GM23338 (cell line): ENCODE results near the gene USP30. TPM values are rescaled to one million over a fixed set of nuclear protein-coding genes. Genes with fewer than 3 reads are reported as not detected.
"Not testable (repeated sequence)": the region's sequence is repeated elsewhere in the genome, so short reads cannot be mapped to it uniquely, and the experiment has no call there.

Experiments used
- ATAC-seq: fragments of 200-7000 bp; cut with Tn5 transposase; 3 replicates; pipeline ENCODE4 v1.9.1; 2020
- DNase-seq: peaks from one replicate; pipeline ENCODE4 v3.0.0-alpha.2; 2015; ENCODE audit warnings: low spot score
- H2AFZ ChIP-seq: fragments of 200-600 bp; sonication (generic); 2 replicates; pipeline ENCODE4 v1.8.0; 2016; ENCODE audit warnings: antibody characterized with exemption, mild to moderate bottlenecking, moderate library complexity
- H3F3A ChIP-seq: fragments of 200-600 bp; sonication (generic); replicated peaks from 2 replicates; pipeline ENCODE4 v1.8.0; 2017; ENCODE audit warnings: antibody characterized with exemption, mixed run types, low read depth
- H3K27ac ChIP-seq: fragments of 200-600 bp; sonication (generic); 2 replicates; pipeline ENCODE4 v1.6.1; 2016; ENCODE audit warnings: low read depth
- H3K27me3 ChIP-seq: fragments of 200-600 bp; sonication (generic); 2 replicates; pipeline ENCODE4 v1.8.0; 2016; ENCODE audit warnings: mild to moderate bottlenecking, mixed run types, moderate library complexity; ENCODE audit not compliant: insufficient read depth
- H3K36me3 ChIP-seq: fragments of 200-600 bp; sonication (generic); 2 replicates; pipeline ENCODE4 v1.8.0; 2016; ENCODE audit warnings: mild to moderate bottlenecking; ENCODE audit not compliant: insufficient read depth
- H3K4me1 ChIP-seq: fragments of 200-600 bp; sonication (generic); 2 replicates; pipeline ENCODE4 v1.8.0; 2016; ENCODE audit warnings: mild to moderate bottlenecking, moderate library complexity; ENCODE audit not compliant: insufficient read depth
- H3K4me2 ChIP-seq: fragments of 200-600 bp; sonication (generic); 2 replicates; pipeline ENCODE4 v1.7.1; 2017; ENCODE audit warnings: mixed run types
- H3K4me3 ChIP-seq: fragments of 200-600 bp; sonication (generic); 2 replicates; pipeline ENCODE4 v1.6.1; 2016; ENCODE audit warnings: mixed run types
- H3K79me2 ChIP-seq: fragments of 200-600 bp; sonication (generic); replicated peaks from 2 replicates; pipeline ENCODE4 v1.8.0; 2017; ENCODE audit warnings: mild to moderate bottlenecking; ENCODE audit not compliant: insufficient read depth
- H3K9me2 ChIP-seq: fragments of 200-600 bp; sonication (generic); 2 replicates; pipeline ENCODE4 v1.8.0; 2017; ENCODE audit not compliant: insufficient read depth
- H4K20me1 ChIP-seq: fragments of 200-600 bp; sonication (generic); replicated peaks from 2 replicates; pipeline ENCODE4 v1.8.0; 2017; ENCODE audit warnings: mild to moderate bottlenecking; ENCODE audit not compliant: insufficient read depth
- H3K27ac Mint-ChIP-seq: 2 replicates; pipeline ENCODE4 v1.8.0; 2020; ENCODE audit warnings: inconsistent platforms, mild to moderate bottlenecking, moderate library complexity, mixed read lengths
- H3K27me3 Mint-ChIP-seq: 3 replicates; pipeline ENCODE4 v1.8.0; 2022; ENCODE audit warnings: low read depth, mild to moderate bottlenecking, moderate library complexity, mixed read lengths, inconsistent platforms; ENCODE audit not compliant: insufficient read depth, poor library complexity
- H3K36me3 Mint-ChIP-seq: 3 replicates; pipeline ENCODE4 v1.8.0; 2021; ENCODE audit warnings: low read depth, mild to moderate bottlenecking, inconsistent platforms, moderate library complexity, mixed read lengths
- H3K4me1 Mint-ChIP-seq: 3 replicates; pipeline ENCODE4 v1.8.0; 2020; ENCODE audit warnings: mild to moderate bottlenecking, inconsistent platforms, mixed read lengths
- H3K4me3 Mint-ChIP-seq: 3 replicates; pipeline ENCODE4 v1.8.0; 2021; ENCODE audit warnings: moderate library complexity, mild to moderate bottlenecking, inconsistent platforms, mixed read lengths
- H3K9me3 Mint-ChIP-seq: 3 replicates; pipeline ENCODE4 v1.8.0; 2020; ENCODE audit warnings: moderate library complexity, mild to moderate bottlenecking, inconsistent platforms, mixed read lengths
- CTCF ChIP-seq, 2 experiments: fragments of 200-600 bp in 1 of 2; sonication (generic) in 1 of 2; conservative IDR thresholded peaks; 2 replicates each; pipeline versions ENCODE4 v1.5.1 to v1.6.1; 2016 to 2017; ENCODE audit warnings: antibody characterized with exemption in 2 of 2, low read depth in 2 of 2, mild to moderate bottlenecking in 2 of 2, moderate library complexity in 1 of 2
- EZH2phosphoT487 ChIP-seq: fragments of 200-600 bp; sonication (generic); IDR thresholded peaks from one replicate; pipeline ENCODE4 v1.8.1; 2018; ENCODE audit warnings: antibody characterized with exemption; ENCODE audit not compliant: unreplicated experiment
- JUNB ChIP-seq: IDR thresholded peaks from one replicate; pipeline ENCODE4 v1.6.1; 2016; ENCODE audit warnings: antibody characterized with exemption; ENCODE audit not compliant: unreplicated experiment
- NANOG ChIP-seq: IDR thresholded peaks from 2 replicates; pipeline ENCODE4 v1.6.1; 2016; ENCODE audit warnings: antibody characterized with exemption, borderline replicate concordance
- REST ChIP-seq: IDR thresholded peaks from one replicate; pipeline ENCODE4 v1.6.1; 2018; ENCODE audit warnings: antibody characterized with exemption; ENCODE audit not compliant: unreplicated experiment
- STAT1 ChIP-seq: IDR thresholded peaks from one replicate; pipeline ENCODE4 v1.6.1; 2016; ENCODE audit warnings: antibody characterized with exemption; ENCODE audit not compliant: unreplicated experiment
- polyA plus RNA-seq: library from polyadenylated mRNA; unstranded; fragments of >200 nt; fragmentation: Nextera tagmentation; extraction: Ambion mirVana; gene quantifications from 2 replicates; pipeline ENCODE4 v1.2.1, GENCODE V29; 2016
- total RNA-seq: library from RNA; depleted of rRNA; stranded (reverse); fragments of >200 nt; shearing (Covaris generic); gene quantifications from 2 replicates; pipeline ENCODE4 v1.2.3, GENCODE V29; 2014

The USP30 gene
- total and polyA plus RNA-seq, 2 experiments from 2014 or later = 2.9 to 6.1 TPM

GRCh38 chr12:109044241-109044640 lies 8.1 kb upstream of the USP30 start:
- Mint-ChIP-seq H3K27ac (no peak overlapping the region), H3K4me1 (no peaks in the 10 kb centered on the region), H3K4me3 (no peak overlapping the region), H3K9me3 (peaks cover 3% of the 10 kb centered on the region; the same call in 1 of the 3 replicates), H3K36me3 (no peaks in the 10 kb centered on the region), H3K27me3 (no peaks in the 10 kb centered on the region)
- no peaks in the 10 kb centered on the region for H3K79me2 ChIP-seq
- H3K4me1 ChIP-seq = no peaks in the 10 kb centered on the region
- H3K9me2 ChIP-seq = no peaks in the 10 kb centered on the region
- TF ChIP-seq JUNB = no peak
- TF ChIP-seq EZH2phosphoT487 = no peak
- TF ChIP-seq CTCF (conservative IDR thresholded peaks at IDR 0.05; ENCODE audit: low read depth in 2 of 2) = no peak
- no peaks in the 10 kb centered on the region for H3K27me3 ChIP-seq
- no peaks in the 10 kb centered on the region for H4K20me1 ChIP-seq
- no peaks in the 10 kb centered on the region for H3F3A ChIP-seq
- no peak for DNase-seq
- no peak overlapping the region for H3K4me2 ChIP-seq
- ATAC-seq = no peak
- H3K4me3 ChIP-seq = no peak overlapping the region
- H3K27ac ChIP-seq = no peak overlapping the region
- no peak overlapping the region for H2AFZ ChIP-seq
- H3K36me3 ChIP-seq = no peaks in the 10 kb centered on the region

- H3K79me2 ChIP-seq = no peaks in the 10 kb centered on the region
- H3K36me3 ChIP-seq = no peaks in the 10 kb centered on the region
- DNase-seq (no peak), ATAC-seq (no peak)
- TF ChIP-seq REST (no peak), JUNB (no peak), EZH2phosphoT487 (no peak), STAT1 (no peak), NANOG (no peak)
- no peaks in the 10 kb centered on the region for H4K20me1 ChIP-seq
- no peak overlapping the region for H3K4me3 ChIP-seq
- no peaks in the 10 kb centered on the region for H3K27me3 ChIP-seq
- no peaks in the 10 kb centered on the region for H3F3A ChIP-seq
- no peak overlapping the region for H3K27ac ChIP-seq
- H3K4me1 ChIP-seq = no peaks in the 10 kb centered on the region
- peak overlapping the region; percentile 83; the same call in 1 of the 2 replicates for H2AFZ ChIP-seq
- Mint-ChIP-seq H3K36me3 (no peaks in the 10 kb centered on the region), H3K27me3 (no peaks in the 10 kb centered on the region), H3K4me3 (no peak overlapping the region), H3K27ac (no peak overlapping the region), H3K9me3 (no peaks in the 10 kb centered on the region; the same call in 2 of the 3 replicates), H3K4me1 (peaks cover 3% of the 10 kb centered on the region; the same call in 2 of the 3 replicates)
- H3K9me2 ChIP-seq = no peaks in the 10 kb centered on the region
- no peak overlapping the region for H3K4me2 ChIP-seq
Observed at GRCh38 chr12:109047081-109047805, 5.1 kb upstream of the USP30 start.

- H3K36me3 Mint-ChIP-seq, H3K27me3 Mint-ChIP-seq, H3K9me3 Mint-ChIP-seq, H2AFZ ChIP-seq, H3K27ac ChIP-seq, H3K4me1 ChIP-seq, DNase-seq, ATAC-seq, H3K27me3 ChIP-seq, H3K4me3 Mint-ChIP-seq, H3K4me2 ChIP-seq, H3K4me3 ChIP-seq, H4K20me1 ChIP-seq, H3K79me2 ChIP-seq, H3K36me3 ChIP-seq, H3F3A ChIP-seq, H3K27ac Mint-ChIP-seq, H3K4me1 Mint-ChIP-seq, H3K9me2 ChIP-seq: not testable (repeated sequence)
Observed at GRCh38 chr12:109048706-109049105, 3.7 kb upstream of the USP30 start.

GRCh38 chr12:109049794-109050193 lies 2.6 kb upstream of the USP30 start:
- H3K36me3 Mint-ChIP-seq, H3K9me3 Mint-ChIP-seq, H3K79me2 ChIP-seq, H3K4me2 ChIP-seq, H3K4me3 ChIP-seq, ATAC-seq, DNase-seq, H3K27ac ChIP-seq, H3K4me3 Mint-ChIP-seq, H3K4me1 ChIP-seq, H3F3A ChIP-seq, H3K27me3 ChIP-seq, H3K27me3 Mint-ChIP-seq, H3K9me2 ChIP-seq, H2AFZ ChIP-seq, H4K20me1 ChIP-seq, H3K36me3 ChIP-seq, H3K27ac Mint-ChIP-seq: not testable (repeated sequence)
- H3K4me1 Mint-ChIP-seq = peaks cover 12% of the 10 kb centered on the region
